K562 (cell line): ENCODE data around the gene ADAM30. TPM values are rescaled to one million over a fixed set of nuclear protein-coding genes. Genes with fewer than 3 reads are reported as not detected.

ENCODE experiments used
- ATAC-seq: fragments of 200-7000 bp; cut with Tn5 transposase; 3 replicates; pipeline ENCODE4 v1.9.1; 2020; ENCODE audit warnings: moderate library complexity
- BruUV-seq: library from RNA; stranded (reverse); fragments of 400-500 nt; replicated peaks from 2 replicates; lab custom pipeline; 2021; lab: Mats Ljungman, UMichigan
- CTCF ChIA-PET: fragments of 300-600 bp; formaldehyde crosslinking; extraction: SDS; loops from one replicate; lab custom pipeline; 2021; ENCODE audit warnings: low intra/inter-chr PET ratio; lab: Yijun Ruan, JAX
- POLR2A ChIA-PET: fragments of 300-600, 350-650 bp; sonication (Branson Sonifier 250); formaldehyde crosslinking; extraction: SDS; loops from one replicate; lab custom pipeline; 2021; ENCODE audit warnings: antibody characterized with exemption, inconsistent platforms; lab: Yijun Ruan, JAX
- DNase-seq, 4 experiments: peaks; one replicate each; pipeline versions ENCODE4 v3.0.0 to v3.0.0-alpha.2; 2011 to 2018; ENCODE audit warnings: low spot score in 3 of 4, mixed read lengths in 3 of 4; ENCODE audit errors: extremely low read depth in 1 of 4
- FAIRE-seq: peaks from 2 replicates; lab custom pipeline; 2011; peaks lifted over from hg19 to GRCh38; lab: Jason Lieb, UNC
- H2AFZ ChIP-seq: 2 replicates; pipeline ENCODE4 v1.6.0; 2011; ENCODE audit warnings: low read depth, low read length, control low read depth, inconsistent platforms
- H3K27ac ChIP-seq: fragments of 200-600 bp; 3 replicates; pipeline ENCODE4 v1.8.0; 2011; ENCODE audit warnings: low read depth, mild to moderate bottlenecking, control low read depth, inconsistent platforms, low read length, moderate library complexity, mixed read lengths; ENCODE audit errors: extremely low read depth
- H3K27me3 ChIP-seq, 2 experiments: fragments of 300-600 bp in 1 of 2; 2 replicates in 1 of 2; 3 replicates in 1 of 2; pipeline versions ENCODE4 v1.6.0 to v1.8.0; 2011; ENCODE audit warnings: inconsistent platforms in 2 of 2, low read length in 2 of 2, mild to moderate bottlenecking in 1 of 2, mixed read lengths in 1 of 2, moderate library complexity in 1 of 2; ENCODE audit not compliant: control insufficient read depth in 2 of 2, insufficient read depth in 2 of 2
- H3K36me3 ChIP-seq: fragments of 300-600 bp; 3 replicates; pipeline ENCODE4 v1.8.0; 2011; ENCODE audit warnings: mild to moderate bottlenecking, low read length, inconsistent platforms; ENCODE audit not compliant: control insufficient read depth, insufficient read depth
- H3K4me1 ChIP-seq, 2 experiments: fragments of 200-600 bp in 1 of 2; replicated peaks in 1 of 2; 2 replicates in 1 of 2; 3 replicates in 1 of 2; pipeline versions ENCODE4 v1.5.1 to v1.8.0; 2011; ENCODE audit warnings: inconsistent platforms in 2 of 2, low read length in 2 of 2, mild to moderate bottlenecking in 1 of 2, mixed read lengths in 1 of 2, moderate library complexity in 1 of 2; ENCODE audit not compliant: control insufficient read depth in 2 of 2, insufficient read depth in 2 of 2
- H3K4me2 ChIP-seq: 2 replicates; pipeline ENCODE4 v1.6.1; 2011; ENCODE audit warnings: low read length, control low read depth, inconsistent platforms, mixed read lengths; ENCODE audit not compliant: insufficient read depth
- H3K4me3 ChIP-seq: fragments of 200-600 bp; sonication (generic), shearing (Covaris generic); 2 replicates; pipeline ENCODE4 v1.5.1; 2016; ENCODE audit warnings: control low read depth, inconsistent platforms
- H3K79me2 ChIP-seq: fragments of 200-600 bp; 3 replicates; pipeline ENCODE4 v1.8.0; 2011; ENCODE audit warnings: low read length, inconsistent platforms; ENCODE audit not compliant: control insufficient read depth, insufficient read depth
- H3K9ac ChIP-seq, 2 experiments: 2 replicates each; pipeline versions ENCODE4 v1.6.0 to v1.6.1; 2011; ENCODE audit warnings: low read depth in 2 of 2, low read length in 2 of 2, control low read depth in 1 of 2, inconsistent platforms in 1 of 2, mild to moderate bottlenecking in 1 of 2, mixed read lengths in 1 of 2; ENCODE audit not compliant: insufficient read depth in 1 of 2
- H3K9me1 ChIP-seq: one replicate; pipeline ENCODE4 v1.6.0; 2011; ENCODE audit warnings: inconsistent platforms, mild to moderate bottlenecking, low read length, moderate library complexity; ENCODE audit not compliant: control insufficient read depth, insufficient read depth
- H3K9me3 ChIP-seq: replicated peaks from 2 replicates; pipeline ENCODE4 v1.5.1; 2011; ENCODE audit warnings: low read depth, low read length, inconsistent platforms; ENCODE audit not compliant: control insufficient read depth, insufficient read depth
- H4K20me1 ChIP-seq: replicated peaks from 2 replicates; pipeline ENCODE4 v1.6.1; 2011; ENCODE audit warnings: low read length, inconsistent platforms, mixed read lengths; ENCODE audit not compliant: control insufficient read depth, insufficient read depth
- CHAMP1 ChIP-seq: fragments of 450-650 bp; IDR thresholded peaks from 2 replicates; pipeline ENCODE4 v1.6.1; 2016; ENCODE audit warnings: mild to moderate bottlenecking
- E2F5 ChIP-seq: sonication (generic); formaldehyde crosslinking; IDR thresholded peaks from 2 replicates; pipeline ENCODE4 v1.8.0; 2022; ENCODE audit warnings: mild to moderate bottlenecking, missing genetic modification reagents
- ESRRA ChIP-seq: fragments of 450-650 bp; IDR thresholded peaks from 2 replicates; pipeline ENCODE4 v1.6.1; 2014; ENCODE audit warnings: low read depth, mild to moderate bottlenecking, moderate library complexity, borderline replicate concordance
- ETV5 ChIP-seq: sonication (generic); formaldehyde crosslinking; IDR thresholded peaks from 2 replicates; pipeline ENCODE4 v1.4.0; 2020; ENCODE audit warnings: low read depth, mild to moderate bottlenecking, missing genetic modification reagents
- HDGF ChIP-seq: fragments of 450-650 bp; IDR thresholded peaks from 2 replicates; pipeline ENCODE4 v1.6.1; 2016
- MAX ChIP-seq: sonication (generic); formaldehyde crosslinking; IDR thresholded peaks from 2 replicates; pipeline ENCODE4 v1.9.0; 2022; ENCODE audit warnings: mild to moderate bottlenecking, missing genetic modification reagents
- POLR3G ChIP-seq: IDR thresholded peaks from 2 replicates; pipeline ENCODE4 v1.6.1; 2011; ENCODE audit not compliant: insufficient read length, insufficient replicate concordance; ENCODE audit errors: extremely low read depth
- SMARCA5 ChIP-seq: fragments of 450-650 bp; IDR thresholded peaks from 2 replicates; pipeline ENCODE4 v1.6.1; 2016
- U2AF2 ChIP-seq: fragments of 200-400 bp; formaldehyde crosslinking; optimal IDR thresholded peaks from 2 replicates; pipeline ENCODE3; 2017; ENCODE audit warnings: low read depth, mild to moderate bottlenecking, low read length
- UBTF ChIP-seq, 2 experiments: IDR thresholded peaks; 2 replicates each; pipeline ENCODE4 v1.6.1; 2012; ENCODE audit warnings: improper control_type of control experiment in 2 of 2, low read depth in 2 of 2, low read length in 2 of 2, borderline replicate concordance in 1 of 2
- ZBTB5 ChIP-seq: fragments of 450-650 bp; IDR thresholded peaks from 2 replicates; pipeline ENCODE4 v1.6.1; 2017; ENCODE audit warnings: antibody characterized with exemption
- ZFP36 ChIP-seq: fragments of 150-350 bp; IDR thresholded peaks from 2 replicates; pipeline ENCODE4 v1.6.1; 2018; ENCODE audit warnings: low read length, low read depth; ENCODE audit not compliant: partially characterized antibody
- ZNF280B ChIP-seq: fragments of 250-450 bp; sonication (Bioruptor Pico); IDR thresholded peaks from 2 replicates; pipeline ENCODE4 v1.5.1; 2021; ENCODE audit warnings: mild to moderate bottlenecking
- WGBS: fragments of 100-300 bp; shearing (Covaris generic); methylation state at CpG from one replicate; pipeline ENCODE4 v1.1.6; 2016; ENCODE audit warnings: low coverage, mixed read lengths; ENCODE audit not compliant: insufficient coverage; ENCODE audit errors: missing lambda C conversion rate; 5-methylcytosine and 5-hydroxymethylcytosine counted together
- in situ Hi-C: fragments of 300-500 bp; cut with MboI; formaldehyde crosslinking; loops from 4 replicates; pipeline ENCODE4 v1.15.0; 2018; ENCODE audit warnings: inconsistent platforms, mixed read lengths
- intact Hi-C: fragments of 100-400 bp; cut with micrococcal nuclease; formaldehyde crosslinking; loops from 2 replicates; pipeline ENCODE4 v1.14.2; 2022
- polyA plus RNA-seq, 8 experiments: library from polyadenylated mRNA; depleted of rRNA in 4 of 8; stranded (reverse) in 5 of 8; unstranded in 3 of 8; fragments of >200 nt; fragmentation: Nextera tagmentation in 2 of 8; fragmentation: Illumina TruSeq in 1 of 8; extraction: Ambion mirVana in 2 of 8; extraction: Trizol in 1 of 8; gene quantifications; 2 replicates each; pipeline versions ENCODE4 v1.2.1 to v1.2.3, GENCODE V29; 2011 to 2014; ENCODE audit warnings: inconsistent platforms in 1 of 8, missing spikeins in 1 of 8
- total RNA-seq, 7 experiments: library from RNA; depleted of rRNA in 6 of 7; stranded (reverse); fragments of >200 nt in 6 of 7; fragmentation: Illumina TruSeq in 2 of 7; extraction: Trizol in 2 of 7; gene quantifications; 2 replicates each; pipeline versions ENCODE4 v1.2.1 to v1.2.3, GENCODE V29; 2011 to 2021; ENCODE audit warnings: low replicate concordance in 1 of 7

Gene ADAM30
- total and polyA plus RNA-seq, 9 of the 15 experiments (the other 6 are each of a cell fraction or from before 2014, with no cell fraction given), result not detected

GRCh38 chr1:119869995-119870394, 26.3 kb downstream of the ADAM30 start:
- WGBS, result 76% methylated on average over 1 of the region's 1 CpG
- Histone ChIP-seq H3K27me3 (no peaks in the 10 kb centered on the region), H4K20me1 (no peaks in the 10 kb centered on the region), H2AFZ (no peak overlapping the region), H3K36me3 (no peaks in the 10 kb centered on the region), H3K79me2 (no peaks in the 10 kb centered on the region), H3K4me1 (peaks cover 4 to 22% of the 10 kb centered on the region in 2 experiments; a peak in 3 of 5 replicates), H3K9me3 (no peaks in the 10 kb centered on the region), H3K4me3 (no peak overlapping the region), H3K9me1 (no peaks in the 10 kb centered on the region), H3K9ac (no peak overlapping the region), H3K27ac (no peak overlapping the region), H3K4me2 (no peak overlapping the region)
- ChIA-PET POLR2A (interaction anchor here (2.7 kb wide), 1 partner anchor 10 kb away, joined by 8 read pairs; no protein-coding TSS in a partner anchor), CTCF (interaction anchor here (1.6 kb wide), 1 partner anchor 98 kb away, joined by 13 read pairs; no protein-coding TSS in a partner anchor)
- no peak for ATAC-seq
- no peak for TF ChIP-seq ETV5 (CRISPR knock-in tag)
- TF ChIP-seq UBTF (IDR thresholded peaks at IDR 0.05; ENCODE audit: borderline replicate concordance in 1 of 2, low read depth in 2 of 2, low read length in 2 of 2), result no peak
- no peak for TF ChIP-seq SMARCA5
- no peak for TF ChIP-seq ZBTB5
- no peak for TF ChIP-seq POLR3G
- TF ChIP-seq ZNF280B (CRISPR knock-in tag), result no peak
- TF ChIP-seq ZFP36, result no peak
- TF ChIP-seq ESRRA, result no peak
- TF ChIP-seq HDGF, result no peak
- TF ChIP-seq MAX, result no peak
- TF ChIP-seq E2F5 (CRISPR knock-in tag), result no peak
- TF ChIP-seq U2AF2, result no peak
- TF ChIP-seq CHAMP1, result no peak
- no peak for DNase-seq
- intact Hi-C loops (loop anchor here (2.0 kb wide), 1 partner anchor 79 kb away; no protein-coding TSS in a partner anchor), in situ Hi-C loops (no loop called here)
- no peak for FAIRE-seq
- no TSS peak for BruUV-seq
